Omental fat pad (tissue), 4 donors: ENCODE data around the gene BPGM. TPM values are rescaled to one million over a fixed set of nuclear protein-coding genes. Genes with fewer than 3 reads are reported as not detected.

Experiments
- ATAC-seq: fragments of 150-250 bp; one replicate; pipeline ENCODE4 v1.9.1; 2016; ENCODE audit warnings: mild to moderate bottlenecking, moderate library complexity; ENCODE audit not compliant: low FRiP score
- DNase-seq: peaks from one replicate; pipeline ENCODE4 v3.0.0-alpha.2; 2019; ENCODE audit warnings: low spot score
- CTCF ChIP-seq, 3 donors: fragments of 450-650 bp; IDR thresholded peaks; one replicate each; pipeline ENCODE4 v1.5.1; 2016 to 2017; ENCODE audit warnings: antibody characterized with exemption in 3 of 3, mild to moderate bottlenecking in 3 of 3, moderate library complexity in 2 of 3
- total RNA-seq, 4 donors: library from RNA; depleted of rRNA; stranded (reverse); fragments of >200 nt; gene quantifications; one replicate each; pipeline ENCODE4 v1.1.0, GENCODE V29; 2016

The BPGM gene
- total RNA-seq, 4 donors from 2014 or later: 6.6 to 20.0 (median 13.5) TPM

GRCh38 chr7:134706468-134706867 lies 59.8 kb downstream of the BPGM start:
- TF ChIP-seq CTCF (IDR thresholded peaks at IDR 0.05): no peak
- ATAC-seq (no peak), DNase-seq (no peak)

GRCh38 chr7:134707663-134708378 lies 61.2 kb downstream of the BPGM start:
- no peak for TF ChIP-seq CTCF (IDR thresholded peaks at IDR 0.05)
- no peak for ATAC-seq
- DNase-seq: no peak

- no peak for ATAC-seq
- DNase-seq: no peak
- no peak for TF ChIP-seq CTCF (IDR thresholded peaks at IDR 0.05)
Measured at GRCh38 chr7:134708692-134709091, 62.0 kb downstream of the BPGM start.

GRCh38 chr7:134709197-134709596 lies 62.5 kb downstream of the BPGM start:
- ATAC-seq: no peak
- no peak for TF ChIP-seq CTCF (IDR thresholded peaks at IDR 0.05)
- no peak for DNase-seq

- ATAC-seq (no peak), DNase-seq (no peak)
- no peak for TF ChIP-seq CTCF (IDR thresholded peaks at IDR 0.05)
Measured at GRCh38 chr7:134710511-134710853, 63.8 kb downstream of the BPGM start.

GRCh38 chr7:134710854-134711624 lies 64.4 kb downstream of the BPGM start:
- no peak for TF ChIP-seq CTCF (IDR thresholded peaks at IDR 0.05)
- ATAC-seq (no peak), DNase-seq (no peak)

- ATAC-seq (no peak), DNase-seq (no peak)
- TF ChIP-seq CTCF (IDR thresholded peaks at IDR 0.05): no peak
Measured at GRCh38 chr7:134712196-134712595, 65.5 kb downstream of the BPGM start.
